SK-N-SH treated with all-trans-retinoic acid at 6 μM for 48 hours (cell line): ENCODE measurements around the gene WDR18.

Source experiments
- ARNTL ChIP-seq: fragments of 450-650 bp; formaldehyde crosslinking; IDR thresholded peaks from 2 replicates; pipeline ENCODE4 v1.5.0; 2020; ENCODE audit warnings: low read depth, mild to moderate bottlenecking, moderate library complexity, borderline replicate concordance
- BACH2 ChIP-seq: fragments of 250-450 bp; sonication (Bioruptor Pico); IDR thresholded peaks from 2 replicates; pipeline ENCODE4 v1.9.0; 2021; ENCODE audit warnings: mild to moderate bottlenecking, borderline replicate concordance
- CREB5 ChIP-seq: fragments of 250-450 bp; sonication (Bioruptor Pico); IDR thresholded peaks from 2 replicates; pipeline ENCODE4 v1.5.1; 2020; ENCODE audit warnings: low read depth, mild to moderate bottlenecking, moderate library complexity
- ZFP30 ChIP-seq: fragments of 450-650 bp; formaldehyde crosslinking; IDR thresholded peaks from 2 replicates; pipeline ENCODE4 v1.5.0; 2022; ENCODE audit warnings: mild to moderate bottlenecking, moderate library complexity
- ZNF70 ChIP-seq: fragments of 450-650 bp; formaldehyde crosslinking; IDR thresholded peaks from 2 replicates; pipeline ENCODE4 v1.5.0; 2020; ENCODE audit warnings: mild to moderate bottlenecking, moderate library complexity

- peak; percentile 83 for TF ChIP-seq ARNTL (CRISPR knock-in tag)
- TF ChIP-seq ZNF70 (CRISPR knock-in tag) = no peak
- no peak for TF ChIP-seq ZFP30
- TF ChIP-seq BACH2 = no peak
- TF ChIP-seq CREB5 (CRISPR knock-in tag) = no peak
Measured at GRCh38 chr19:934865-935479, 49.2 kb upstream of the WDR18 start.
